H9 (cell line): Measurements from ENCODE around the gene SPRY4. TPM values are rescaled to one million over a fixed set of nuclear protein-coding genes. Genes with fewer than 3 reads are reported as not detected.
A peak's percentile ranks its signal among the peaks of the same experiment; 100 is the strongest.
"Not testable (repeated sequence)": the region's sequence is repeated elsewhere in the genome, so short reads cannot be mapped to it uniquely, and the experiment has no call there.

Experiments used
- DNase-seq: peaks from one replicate; pipeline ENCODE4 v3.0.0-alpha.2; 2017
- H2AFZ ChIP-seq: one replicate; pipeline ENCODE4 v1.6.1; 2013; ENCODE audit warnings: mild to moderate bottlenecking, low read length, control low read depth, moderate library complexity
- H2AK5ac ChIP-seq: 2 replicates; pipeline ENCODE4 v1.6.1; 2013; ENCODE audit warnings: low read length, control low read depth, mixed read lengths; ENCODE audit not compliant: insufficient read length
- H2BK120ac ChIP-seq: one replicate; pipeline ENCODE4 v1.6.1; 2013; ENCODE audit warnings: low read depth, mild to moderate bottlenecking, low read length, control low read depth, inconsistent platforms; ENCODE audit not compliant: poor library complexity, severe bottlenecking
- H2BK12ac ChIP-seq: 2 replicates; pipeline ENCODE4 v1.6.1; 2013; ENCODE audit warnings: low read length, control low read depth, mixed read lengths, low read depth; ENCODE audit not compliant: insufficient read length
- H2BK15ac ChIP-seq: 2 replicates; pipeline ENCODE4 v1.6.1; 2013; ENCODE audit warnings: low read depth, low read length, control low read depth
- H2BK20ac ChIP-seq: one replicate; pipeline ENCODE4 v1.6.1; 2013; ENCODE audit warnings: low read depth, mild to moderate bottlenecking, low read length, control low read depth, inconsistent platforms; ENCODE audit not compliant: poor library complexity, severe bottlenecking
- H2BK5ac ChIP-seq: 2 replicates; pipeline ENCODE4 v1.6.1; 2013; ENCODE audit warnings: low read length, control low read depth, mixed read lengths; ENCODE audit not compliant: insufficient read length
- H3K14ac ChIP-seq: 2 replicates; pipeline ENCODE4 v1.6.1; 2013; ENCODE audit warnings: low read length, control low read depth; ENCODE audit not compliant: insufficient read depth
- H3K18ac ChIP-seq: 2 replicates; pipeline ENCODE4 v1.6.1; 2013; ENCODE audit warnings: low read depth, mild to moderate bottlenecking, mixed read lengths, low read length, control low read depth; ENCODE audit not compliant: insufficient read length
- H3K23ac ChIP-seq: 2 replicates; pipeline ENCODE4 v1.6.1; 2013; ENCODE audit warnings: low read length, control low read depth, mixed read lengths, low read depth; ENCODE audit not compliant: insufficient read length
- H3K23me2 ChIP-seq: 2 replicates; pipeline ENCODE4 v1.6.1; 2013; ENCODE audit warnings: low read depth, mild to moderate bottlenecking, mixed read lengths, low read length, control low read depth; ENCODE audit not compliant: insufficient read length, poor library complexity, severe bottlenecking
- H3K27ac ChIP-seq: 2 replicates; pipeline ENCODE4 v1.5.1; 2013; ENCODE audit warnings: low read length, control low read depth, mixed read lengths, low read depth; ENCODE audit not compliant: insufficient read length
- H3K27me3 ChIP-seq: 2 replicates; pipeline ENCODE4 v1.6.1; 2013; ENCODE audit warnings: low read length, control low read depth, inconsistent platforms; ENCODE audit not compliant: insufficient read depth
- H3K4ac ChIP-seq: 2 replicates; pipeline ENCODE4 v1.6.1; 2013; ENCODE audit warnings: low read depth, mild to moderate bottlenecking, control low read depth, inconsistent platforms, low read length, moderate library complexity
- H3K4me1 ChIP-seq: 2 replicates; pipeline ENCODE4 v1.6.1; 2013; ENCODE audit warnings: low read length, control low read depth, inconsistent platforms; ENCODE audit not compliant: insufficient read depth
- H3K4me2 ChIP-seq: 2 replicates; pipeline ENCODE4 v1.6.1; 2013; ENCODE audit warnings: low read length, control low read depth, mixed read lengths; ENCODE audit not compliant: insufficient read length, insufficient read depth
- H3K56ac ChIP-seq: 2 replicates; pipeline ENCODE4 v1.6.1; 2013; ENCODE audit warnings: low read depth, mild to moderate bottlenecking, mixed read lengths, low read length, control low read depth; ENCODE audit not compliant: insufficient read length
- H3K79me1 ChIP-seq: 2 replicates; pipeline ENCODE4 v1.6.1; 2013; ENCODE audit warnings: low read depth, mild to moderate bottlenecking, moderate library complexity, low read length, control low read depth, inconsistent platforms; ENCODE audit not compliant: insufficient read depth, poor library complexity, severe bottlenecking
- H3K79me2 ChIP-seq: 2 replicates; pipeline ENCODE4 v1.6.1; 2013; ENCODE audit warnings: low read length, control low read depth, inconsistent platforms; ENCODE audit not compliant: insufficient read depth
- H3K9ac ChIP-seq: 2 replicates; pipeline ENCODE4 v1.6.1; 2013; ENCODE audit warnings: low read length, control low read depth, mixed read lengths; ENCODE audit not compliant: insufficient read length; ENCODE audit errors: extremely low read depth
- H3K9me3 ChIP-seq: one replicate; pipeline ENCODE4 v1.6.1; 2013; ENCODE audit warnings: low read depth, low read length, inconsistent platforms; ENCODE audit not compliant: control insufficient read depth
- H3T11ph ChIP-seq: one replicate; pipeline ENCODE4 v1.6.1; 2013; ENCODE audit warnings: mild to moderate bottlenecking, low read length, control low read depth, inconsistent platforms
- H4K20me1 ChIP-seq: one replicate; pipeline ENCODE4 v1.6.1; 2013; ENCODE audit not compliant: control insufficient read depth, insufficient read length, insufficient read depth
- H4K5ac ChIP-seq: 2 replicates; pipeline ENCODE4 v1.6.1; 2013; ENCODE audit warnings: low read depth, mild to moderate bottlenecking, mixed read lengths, low read length, control low read depth; ENCODE audit not compliant: insufficient read length
- H4K8ac ChIP-seq: replicated peaks from 2 replicates; pipeline ENCODE4 v1.6.1; 2013; ENCODE audit warnings: low read length, control low read depth, mixed read lengths, low read depth; ENCODE audit not compliant: insufficient read length
- H4K91ac ChIP-seq: 2 replicates; pipeline ENCODE4 v1.6.1; 2013; ENCODE audit warnings: low read depth, mild to moderate bottlenecking, moderate library complexity, mixed read lengths, low read length, control low read depth; ENCODE audit not compliant: insufficient read length
- H3K27ac Mint-ChIP-seq, 3 experiments: 2 replicates in 2 of 3; 3 replicates in 1 of 3; pipeline ENCODE4 v1.8.0; 2020 to 2021; ENCODE audit warnings: mixed read lengths in 3 of 3, mild to moderate bottlenecking in 1 of 3, moderate library complexity in 1 of 3
- H3K27me3 Mint-ChIP-seq: 2 replicates; pipeline ENCODE4 v1.8.0; 2021; ENCODE audit warnings: low read depth, mild to moderate bottlenecking, moderate library complexity, mixed read lengths
- H3K36me3 Mint-ChIP-seq, 3 experiments: 2 replicates in 2 of 3; 3 replicates in 1 of 3; pipeline ENCODE4 v1.8.0; 2020 to 2021; ENCODE audit warnings: low read depth in 3 of 3, mixed read lengths in 3 of 3; ENCODE audit not compliant: insufficient read depth in 1 of 3
- H3K4me1 Mint-ChIP-seq, 2 experiments: 2 replicates each; pipeline ENCODE4 v1.8.0; 2020; ENCODE audit warnings: mixed read lengths in 2 of 2
- H3K4me3 Mint-ChIP-seq, 2 experiments: 2 replicates in 1 of 2; 3 replicates in 1 of 2; pipeline ENCODE4 v1.8.0; 2020 to 2021; ENCODE audit warnings: mild to moderate bottlenecking in 2 of 2, mixed read lengths in 2 of 2, moderate library complexity in 1 of 2
- H3K9me3 Mint-ChIP-seq, 2 experiments: 2 replicates in 1 of 2; 3 replicates in 1 of 2; pipeline ENCODE4 v1.8.0; 2020; ENCODE audit warnings: mild to moderate bottlenecking in 2 of 2, mixed read lengths in 2 of 2, moderate library complexity in 1 of 2
- WGBS: extraction: QIAGEN DNeasy Blood & Tissue Kit; methylation state at CpG from one replicate; pipeline ENCODE4 v1.1.7; 2013; ENCODE audit warnings: missing lambda C conversion rate, low lambda C conversion rate, mixed read lengths; ENCODE audit not compliant: insufficient read length; ENCODE audit errors: extremely low coverage; 5-methylcytosine and 5-hydroxymethylcytosine counted together
- total RNA-seq: library from RNA; stranded (reverse); gene quantifications from 2 replicates; pipeline ENCODE4 v1.2.1, GENCODE V29; 2021
- TF ChIP-seq, protein P1 (sequence below): fragments of 200-600 bp; sonication (generic); conservative IDR thresholded peaks from 3 replicates; pipeline ENCODE4 v1.8.0; 2021; ENCODE audit warnings: antibody characterized with exemption, mild to moderate bottlenecking

The SPRY4 gene
- total RNA-seq, 1 experiment from 2014 or later, result 92.4 TPM

DNA sequence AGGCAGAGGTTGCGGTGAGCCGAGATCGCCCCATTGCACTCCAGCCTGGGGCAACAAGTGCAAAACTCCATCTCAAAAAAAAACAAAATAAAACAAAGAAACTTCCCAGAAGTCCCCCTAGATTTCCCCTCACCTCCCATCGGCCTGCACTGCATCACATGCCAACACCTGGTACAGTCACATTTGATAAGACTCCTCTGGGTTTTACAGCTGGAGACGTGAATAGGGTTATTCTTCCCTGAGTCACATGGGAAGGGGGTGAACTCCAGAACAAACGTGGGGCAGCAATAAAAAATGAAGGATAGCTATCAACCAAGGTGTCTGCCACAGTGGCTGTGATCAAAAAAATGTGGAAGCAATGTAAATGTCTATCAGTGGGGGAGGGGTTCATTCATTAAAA is 26.0 kb downstream of the SPRY4 start:
- Histone ChIP-seq H3K23ac (no peak overlapping the region), H4K20me1 (no peaks in the 10 kb centered on the region), H2BK120ac (no peak overlapping the region), H3K23me2 (no peaks in the 10 kb centered on the region), H3K27me3 (no peaks in the 10 kb centered on the region), H4K91ac (no peak overlapping the region), H2AFZ (no peak overlapping the region), H3K9ac (no peak overlapping the region), H3K27ac (no peak overlapping the region), H3K79me1 (no peaks in the 10 kb centered on the region), H4K5ac (no peak overlapping the region), H3K4me1 (peaks cover 8% of the 10 kb centered on the region; the same call in 1 of the 2 replicates), H3K14ac (no peak overlapping the region), H3K79me2 (peaks cover 8% of the 10 kb centered on the region; the same call in 1 of the 2 replicates), H3K18ac (no peak overlapping the region), H3K9me3 (no peaks in the 10 kb centered on the region), H2BK12ac (no peak overlapping the region), H4K8ac (no peak overlapping the region), H2BK20ac (no peak overlapping the region), H3K4ac (no peak overlapping the region), H3T11ph (no peak overlapping the region), H2AK5ac (no peak overlapping the region), H2BK15ac (no peak overlapping the region), H2BK5ac (no peak overlapping the region), H3K56ac (no peak overlapping the region), H3K4me2 (no peak overlapping the region)
- DNase-seq, result no peak
- Mint-ChIP-seq H3K27ac (peak overlapping the region in 1 of 3 experiments; percentile 5; a peak in 1 of 7 replicates), H3K36me3 (peaks cover 0 to 21% (median 13%) of the 10 kb centered on the region in 3 experiments; a peak in 5 of 7 replicates), H3K4me1 (peaks cover 33 to 35% of the 10 kb centered on the region in 2 experiments), H3K4me3 (no peak overlapping the region; a peak in 1 of 5 replicates), H3K9me3 (no peaks in the 10 kb centered on the region), H3K27me3 (no peaks in the 10 kb centered on the region)
- no CpG with 5 or more reads among the region's 6 CpGs for WGBS
- TF ChIP-seq, protein P1, sequence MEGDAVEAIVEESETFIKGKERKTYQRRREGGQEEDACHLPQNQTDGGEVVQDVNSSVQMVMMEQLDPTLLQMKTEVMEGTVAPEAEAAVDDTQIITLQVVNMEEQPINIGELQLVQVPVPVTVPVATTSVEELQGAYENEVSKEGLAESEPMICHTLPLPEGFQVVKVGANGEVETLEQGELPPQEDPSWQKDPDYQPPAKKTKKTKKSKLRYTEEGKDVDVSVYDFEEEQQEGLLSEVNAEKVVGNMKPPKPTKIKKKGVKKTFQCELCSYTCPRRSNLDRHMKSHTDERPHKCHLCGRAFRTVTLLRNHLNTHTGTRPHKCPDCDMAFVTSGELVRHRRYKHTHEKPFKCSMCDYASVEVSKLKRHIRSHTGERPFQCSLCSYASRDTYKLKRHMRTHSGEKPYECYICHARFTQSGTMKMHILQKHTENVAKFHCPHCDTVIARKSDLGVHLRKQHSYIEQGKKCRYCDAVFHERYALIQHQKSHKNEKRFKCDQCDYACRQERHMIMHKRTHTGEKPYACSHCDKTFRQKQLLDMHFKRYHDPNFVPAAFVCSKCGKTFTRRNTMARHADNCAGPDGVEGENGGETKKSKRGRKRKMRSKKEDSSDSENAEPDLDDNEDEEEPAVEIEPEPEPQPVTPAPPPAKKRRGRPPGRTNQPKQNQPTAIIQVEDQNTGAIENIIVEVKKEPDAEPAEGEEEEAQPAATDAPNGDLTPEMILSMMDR, result no peak

DNA sequence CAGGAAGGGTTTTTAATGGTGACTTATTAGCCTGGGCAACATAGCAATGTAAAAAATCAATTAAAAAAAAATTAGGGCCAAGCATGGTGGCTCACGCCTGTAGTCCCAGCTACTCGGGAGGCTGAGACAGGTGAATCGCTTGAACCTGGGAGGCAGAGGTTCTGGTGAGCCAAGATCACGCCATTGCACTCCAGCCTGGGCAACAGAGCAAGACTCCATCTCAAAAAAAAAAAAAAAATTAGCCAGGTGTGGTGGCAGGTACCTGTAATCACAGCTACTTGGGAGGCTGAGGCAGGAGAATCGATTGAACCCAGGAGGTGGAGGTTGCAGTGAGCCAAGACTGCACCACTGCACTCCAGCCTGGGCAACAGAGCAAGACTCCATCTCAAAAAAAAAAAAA is 27.0 kb downstream of the SPRY4 start:
- Mint-ChIP-seq H3K36me3 (peaks cover 0 to 25% (median 16%) of the 10 kb centered on the region in 3 experiments; a peak in 5 of 7 replicates), H3K4me1 (peaks cover 33 to 37% of the 10 kb centered on the region in 2 experiments), H3K27ac (peak overlapping the region in 1 of 3 experiments; percentile 4; a peak in 1 of 7 replicates)
- not testable (repeated sequence) for H2BK5ac ChIP-seq, H3K18ac ChIP-seq, H3K9ac ChIP-seq, H3K56ac ChIP-seq, H3K14ac ChIP-seq, H3K9me3 ChIP-seq, H4K91ac ChIP-seq, H2BK20ac ChIP-seq, H2AK5ac ChIP-seq, H3K4ac ChIP-seq, H3K27me3 Mint-ChIP-seq, H2BK12ac ChIP-seq, H3K9me3 Mint-ChIP-seq, H3K4me3 Mint-ChIP-seq, H3K4me1 ChIP-seq, H2BK120ac ChIP-seq, H3T11ph ChIP-seq, H3K23me2 ChIP-seq, H4K5ac ChIP-seq, H4K20me1 ChIP-seq, H3K27me3 ChIP-seq, H3K23ac ChIP-seq, H3K4me2 ChIP-seq, H3K27ac ChIP-seq, H4K8ac ChIP-seq, H3K79me2 ChIP-seq, H2BK15ac ChIP-seq, DNase-seq, H2AFZ ChIP-seq, H3K79me1 ChIP-seq
- WGBS, result no CpG with 5 or more reads among the region's 5 CpGs
